Ovary (tissue), 3 donors: ENCODE results near the gene BCAN.

Experiments used
- EP300 ChIP-seq: sonication (generic); formaldehyde crosslinking; IDR thresholded peaks from one replicate; pipeline ENCODE4 v1.6.1; 2017; ENCODE audit warnings: antibody characterized with exemption
- POLR2A ChIP-seq: fragments of 450-650 bp; IDR thresholded peaks from one replicate; pipeline ENCODE4 v1.6.1; 2017; ENCODE audit warnings: antibody characterized with exemption, mild to moderate bottlenecking, moderate library complexity
- TF ChIP-seq, protein P1 (sequence below), 3 donors: fragments of 450-650 bp in 2 of 3; fragments of 200-600 bp in 1 of 3; IDR thresholded peaks; one replicate each; pipeline versions ENCODE4 v1.5.1 to v1.8.0; 2016 to 2022; ENCODE audit warnings: antibody characterized with exemption in 3 of 3, mild to moderate bottlenecking in 1 of 3
- donor health status: DM: no; HTN: no; CAD: no.

DNA sequence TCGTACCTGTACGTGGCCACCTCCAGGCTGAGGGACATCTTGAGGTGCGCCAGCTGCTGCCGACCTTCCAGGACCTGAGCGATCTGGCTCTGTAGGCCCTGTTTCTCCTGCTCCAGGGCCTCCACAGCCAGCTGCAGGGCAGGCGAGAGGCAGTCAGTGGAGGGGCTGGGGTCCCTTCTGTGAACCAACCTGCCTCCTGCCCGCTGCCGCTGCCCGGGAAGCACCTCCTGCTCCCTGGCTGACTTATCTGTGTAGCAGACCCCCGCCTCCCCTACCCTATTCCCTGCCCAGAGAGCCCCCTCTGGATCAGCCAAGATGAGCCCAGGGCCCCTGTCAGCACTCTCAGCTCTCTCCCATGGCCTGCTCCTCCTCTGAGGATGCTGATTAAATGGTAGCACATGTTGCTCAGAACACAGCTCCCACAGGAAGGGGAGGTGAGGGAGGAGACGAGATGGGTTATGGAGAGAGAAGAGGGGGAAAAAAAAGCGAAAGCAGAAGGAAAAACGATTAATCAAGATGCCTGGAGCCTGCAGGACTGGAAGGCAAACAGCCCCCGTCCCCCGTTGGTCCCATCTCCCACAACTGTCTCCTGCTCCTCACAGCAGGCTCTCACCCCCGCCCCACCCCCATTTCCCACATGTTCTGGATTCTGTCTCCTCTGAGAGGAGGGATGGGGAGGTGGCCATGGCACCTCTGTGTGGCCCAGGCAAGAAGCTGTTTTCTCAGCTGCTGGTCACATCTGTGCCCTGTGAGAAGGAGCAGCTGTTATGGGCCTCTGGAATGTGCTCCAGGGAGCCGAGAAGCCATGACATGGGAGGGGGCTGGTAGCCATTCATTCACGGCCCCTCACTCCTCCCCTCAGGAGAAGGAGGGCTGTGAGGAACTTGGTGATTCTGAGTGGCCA lies 33.5 kb downstream of the BCAN start:
- TF ChIP-seq EP300 (no peak), POLR2A (no peak)
- TF ChIP-seq, protein P1, sequence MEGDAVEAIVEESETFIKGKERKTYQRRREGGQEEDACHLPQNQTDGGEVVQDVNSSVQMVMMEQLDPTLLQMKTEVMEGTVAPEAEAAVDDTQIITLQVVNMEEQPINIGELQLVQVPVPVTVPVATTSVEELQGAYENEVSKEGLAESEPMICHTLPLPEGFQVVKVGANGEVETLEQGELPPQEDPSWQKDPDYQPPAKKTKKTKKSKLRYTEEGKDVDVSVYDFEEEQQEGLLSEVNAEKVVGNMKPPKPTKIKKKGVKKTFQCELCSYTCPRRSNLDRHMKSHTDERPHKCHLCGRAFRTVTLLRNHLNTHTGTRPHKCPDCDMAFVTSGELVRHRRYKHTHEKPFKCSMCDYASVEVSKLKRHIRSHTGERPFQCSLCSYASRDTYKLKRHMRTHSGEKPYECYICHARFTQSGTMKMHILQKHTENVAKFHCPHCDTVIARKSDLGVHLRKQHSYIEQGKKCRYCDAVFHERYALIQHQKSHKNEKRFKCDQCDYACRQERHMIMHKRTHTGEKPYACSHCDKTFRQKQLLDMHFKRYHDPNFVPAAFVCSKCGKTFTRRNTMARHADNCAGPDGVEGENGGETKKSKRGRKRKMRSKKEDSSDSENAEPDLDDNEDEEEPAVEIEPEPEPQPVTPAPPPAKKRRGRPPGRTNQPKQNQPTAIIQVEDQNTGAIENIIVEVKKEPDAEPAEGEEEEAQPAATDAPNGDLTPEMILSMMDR (IDR thresholded peaks at IDR 0.05): no peak
